Measurements from ENCODE around the gene ESAM. TPM values are rescaled to one million over a fixed set of nuclear protein-coding genes. Genes with fewer than 3 reads are reported as not detected.
A peak's percentile ranks its signal among the peaks of the same experiment; 100 is the strongest.

ESAM gene
- polyA plus RNA-seq, 3 donors, result 0.18 to 0.74 (median 0.49) TPM

- H3K4me3 Mint-ChIP-seq, result no peak overlapping the region
- peaks cover 54% of the 10 kb centered on the region for H4K20me1 ChIP-seq (ENCODE audit: insufficient read depth, low read length)
- 100% methylated on average over 1 of the region's 2 CpGs for WGBS (ENCODE audit: insufficient coverage)
Observed at GRCh38 chr11:124742555-124742954, 19.5 kb downstream of the ESAM start.

GRCh38 chr11:124740277-124740882 is 21.7 kb downstream of the ESAM start:
- peak; percentile 63 to 81 (median 75) for DNase-seq
- H3K4me2 ChIP-seq (replicated peaks; ENCODE audit: extremely low read depth, low read length, poor library complexity, severe bottlenecking), result peak overlapping the region; percentile 95
- H3K9me3 ChIP-seq (replicated peaks in 1 of 2; ENCODE audit: control insufficient read depth in 1 of 2, insufficient read depth in 1 of 2, low read length in 2 of 2), result no peaks in the 10 kb centered on the region
- H3K9ac ChIP-seq (ENCODE audit: insufficient read depth, low read length, poor library complexity, severe bottlenecking), result peak overlapping the region; percentile 67
- TF ChIP-seq CTCF (IDR thresholded peaks at IDR 0.05), result peak; percentile 87
- peaks cover 13 to 21% of the 10 kb centered on the region in 2 donors for H3K36me3 ChIP-seq (replicated peaks in 1 of 2; ENCODE audit: control insufficient read depth in 1 of 2, insufficient read depth in 2 of 2, low read length in 2 of 2)
- Mint-ChIP-seq H3K27me3 (ENCODE audit: low read depth in 3 of 3) (peaks cover 0 to 7% (median 2%) of the 10 kb centered on the region in 3 donors), H3K27ac (peak overlapping the region; percentile 81 to 95 (median 91)), H3K4me3 (peak overlapping the region; percentile 91 to 93), H3K4me1 (peaks cover 80% of the 10 kb centered on the region), H3K9me3 (peaks cover 0 to 3% (median 0%) of the 10 kb centered on the region in 7 donors), H3K36me3 (peaks cover 18 to 27% of the 10 kb centered on the region in 2 donors)
- H4K20me1 ChIP-seq (ENCODE audit: insufficient read depth, low read length), result peaks cover 49% of the 10 kb centered on the region
- H2AFZ ChIP-seq (ENCODE audit: insufficient read depth, low read depth, low read length, poor library complexity, severe bottlenecking), result peak overlapping the region; percentile 83
- peak overlapping the region; percentile 73 to 85 (median 85) for H3K4me3 ChIP-seq (replicated peaks in 1 of 3; ENCODE audit: low read depth in 2 of 3, low read length in 3 of 3)
- peaks cover 44% of the 10 kb centered on the region for H3K79me2 ChIP-seq (ENCODE audit: insufficient read depth, low read length)
- intact Hi-C loops (cut with micrococcal nuclease), result no loop called here
- H3K27ac ChIP-seq (ENCODE audit: low read depth in 1 of 2, low read length in 2 of 2), result peak overlapping the region; percentile 69 to 70
- no peaks in the 10 kb centered on the region for H3K27me3 ChIP-seq (ENCODE audit: control insufficient read depth in 2 of 2, insufficient read depth in 2 of 2, low read length in 2 of 2)
- under 1% methylated on average over 31 of the region's 37 CpGs for WGBS (ENCODE audit: insufficient coverage)
- H3K4me1 ChIP-seq (ENCODE audit: control insufficient read depth in 1 of 2, insufficient read depth in 2 of 2, low read length in 2 of 2), result peaks cover 62 to 78% of the 10 kb centered on the region in 2 donors

More at GRCh38 chr11:124742555-124742954, 19.5 kb downstream of the ESAM start:
- peaks cover 59 to 78% of the 10 kb centered on the region in 2 donors for H3K4me1 ChIP-seq (ENCODE audit: control insufficient read depth in 1 of 2, insufficient read depth in 2 of 2, low read length in 2 of 2)
- no peak overlapping the region for H3K27ac ChIP-seq (ENCODE audit: low read depth in 1 of 2, low read length in 2 of 2)
- no peak for DNase-seq
- H2AFZ ChIP-seq (ENCODE audit: insufficient read depth, low read depth, low read length, poor library complexity, severe bottlenecking), result no peak overlapping the region
- peaks cover 44% of the 10 kb centered on the region for H3K79me2 ChIP-seq (ENCODE audit: insufficient read depth, low read length)
- peaks cover 0 to 6% (median 2%) of the 10 kb centered on the region in 3 donors for H3K27me3 Mint-ChIP-seq (ENCODE audit: low read depth in 3 of 3)
- no peak overlapping the region for H3K27ac Mint-ChIP-seq
- intact Hi-C loops (cut with micrococcal nuclease), result no loop called here
- peaks cover 0 to 3% (median 0%) of the 10 kb centered on the region in 7 donors for H3K9me3 Mint-ChIP-seq
- H3K4me3 ChIP-seq (replicated peaks in 1 of 3; ENCODE audit: low read depth in 2 of 3, low read length in 3 of 3), result no peak overlapping the region
- no peak overlapping the region for H3K4me2 ChIP-seq (replicated peaks; ENCODE audit: extremely low read depth, low read length, poor library complexity, severe bottlenecking)
- peaks cover 72% of the 10 kb centered on the region for H3K4me1 Mint-ChIP-seq
- no peak overlapping the region for H3K9ac ChIP-seq (ENCODE audit: insufficient read depth, low read length, poor library complexity, severe bottlenecking)
- peaks cover 13 to 21% of the 10 kb centered on the region in 2 donors for H3K36me3 ChIP-seq (replicated peaks in 1 of 2; ENCODE audit: control insufficient read depth in 1 of 2, insufficient read depth in 2 of 2, low read length in 2 of 2)
- TF ChIP-seq CTCF (IDR thresholded peaks at IDR 0.05), result no peak
- H3K9me3 ChIP-seq (replicated peaks in 1 of 2; ENCODE audit: control insufficient read depth in 1 of 2, insufficient read depth in 1 of 2, low read length in 2 of 2), result no peaks in the 10 kb centered on the region
- H3K36me3 Mint-ChIP-seq, result peaks cover 19 to 28% of the 10 kb centered on the region in 2 donors
- H3K27me3 ChIP-seq (ENCODE audit: control insufficient read depth in 2 of 2, insufficient read depth in 2 of 2, low read length in 2 of 2), result no peaks in the 10 kb centered on the region

Data from CD14-positive monocyte (primary cell).